GM21576 (cell line): ENCODE data around the gene MSRB3.

ENCODE experiments used
- ATAC-seq: cut with Tn5 transposase; IDR thresholded peaks from one replicate; pipeline ENCODE4 v1.9.1; 2021; ENCODE audit warnings: mild to moderate bottlenecking, moderate library complexity; ENCODE audit not compliant: unreplicated experiment

Gene MSRB3

GRCh38 chr12:65324056-65324455, 45.6 kb downstream of the MSRB3 start:
- no peak for ATAC-seq

- no peak for ATAC-seq
Measured at GRCh38 chr12:65324551-65324950, 46.1 kb downstream of the MSRB3 start.

GRCh38 chr12:65325183-65325582, 46.7 kb downstream of the MSRB3 start:
- ATAC-seq = no peak

GRCh38 chr12:65326616-65327015, 48.1 kb downstream of the MSRB3 start:
- no peak for ATAC-seq

- ATAC-seq = no peak
Measured at GRCh38 chr12:65327207-65328076, 49.0 kb downstream of the MSRB3 start.

GRCh38 chr12:65329721-65330120, 51.2 kb downstream of the MSRB3 start:
- ATAC-seq = no peak

- no peak for ATAC-seq
Measured at GRCh38 chr12:65330331-65330730, 51.8 kb downstream of the MSRB3 start.

GRCh38 chr12:65331456-65331855, 53.0 kb downstream of the MSRB3 start:
- no peak for ATAC-seq

- ATAC-seq = no peak
Measured at GRCh38 chr12:65333649-65334048, 55.2 kb downstream of the MSRB3 start.

- ATAC-seq = no peak
Measured at GRCh38 chr12:65334521-65334920, 56.0 kb downstream of the MSRB3 start.

GRCh38 chr12:65335021-65335714, 56.7 kb downstream of the MSRB3 start:
- ATAC-seq = no peak

- ATAC-seq = no peak
Measured at GRCh38 chr12:65335981-65336380, 57.5 kb downstream of the MSRB3 start.

GRCh38 chr12:65339161-65339560, 60.7 kb downstream of the MSRB3 start:
- ATAC-seq = no peak

- no peak for ATAC-seq
Measured at GRCh38 chr12:65343230-65343629, 64.7 kb downstream of the MSRB3 start.

- ATAC-seq = no peak
Measured at GRCh38 chr12:65343801-65344200, 65.3 kb downstream of the MSRB3 start.

GRCh38 chr12:65355461-65355860, 77.0 kb downstream of the MSRB3 start:
- ATAC-seq = no peak

- ATAC-seq = no peak
Measured at GRCh38 chr12:65362234-65363031, 84.0 kb downstream of the MSRB3 start.

GRCh38 chr12:65364046-65364445, 85.6 kb downstream of the MSRB3 start:
- no peak for ATAC-seq

GRCh38 chr12:65367396-65367795, 88.9 kb downstream of the MSRB3 start:
- ATAC-seq = no peak

GRCh38 chr12:65368055-65368454, 89.6 kb downstream of the MSRB3 start:
- no peak for ATAC-seq

GRCh38 chr12:65372574-65372973, 94.1 kb downstream of the MSRB3 start:
- no peak for ATAC-seq
